Activated B cell treated with CpG ODN at 0.5 μM for 24 hours (primary cell): ENCODE data around the gene PCDH17. TPM values are rescaled to one million over a fixed set of nuclear protein-coding genes. Genes with fewer than 3 reads are reported as not detected.

Experiments used
- ATAC-seq: fragments of 200-7000 bp; cut with Tn5 transposase; one replicate; pipeline ENCODE4 v1.10.0; 2021; ENCODE audit warnings: low read depth, mild to moderate bottlenecking, moderate library complexity
- CTCF ChIA-PET: fragments of 350-600 bp; sonication (Branson Sonifier 250); formaldehyde crosslinking; loops from one replicate; lab custom pipeline; 2021; ENCODE audit warnings: antibody characterized with exemption; lab: Charles Lee
- POLR2A ChIA-PET: fragments of 350-600 bp; sonication (Branson Sonifier 250); formaldehyde crosslinking; loops from one replicate; lab custom pipeline; 2021; ENCODE audit warnings: antibody characterized with exemption; lab: Charles Lee
- DNase-seq: peaks from one replicate; pipeline ENCODE4 v3.0.0; 2022
- H3K27ac Mint-ChIP-seq: one replicate; pipeline ENCODE4 v1.8.0; 2020; ENCODE audit warnings: mixed read lengths
- H3K27me3 Mint-ChIP-seq: one replicate; pipeline ENCODE4 v1.8.0; 2021; ENCODE audit warnings: mixed read lengths
- H3K36me3 Mint-ChIP-seq: one replicate; pipeline ENCODE4 v1.8.0; 2021; ENCODE audit warnings: low read depth, mixed read lengths
- H3K4me1 Mint-ChIP-seq: one replicate; pipeline ENCODE4 v1.8.0; 2021; ENCODE audit warnings: mixed read lengths
- H3K4me3 Mint-ChIP-seq: one replicate; pipeline ENCODE4 v1.8.0; 2020; ENCODE audit warnings: mild to moderate bottlenecking, mixed read lengths
- H3K9me3 Mint-ChIP-seq: one replicate; pipeline ENCODE4 v1.8.0; 2020; ENCODE audit warnings: mixed read lengths
- intact Hi-C: fragments of 100-400 bp; cut with micrococcal nuclease; formaldehyde crosslinking; loops from one replicate; pipeline ENCODE4 v1.15.1; 2024
- total RNA-seq: library from RNA; stranded (reverse); gene quantifications from 2 replicates; pipeline ENCODE4 v1.2.3, GENCODE V29; 2022
- TF ChIP-seq, protein P1 (sequence below): fragments of 200-600 bp; IDR thresholded peaks from one replicate; pipeline ENCODE4 v1.8.0; 2022; ENCODE audit warnings: antibody characterized with exemption, mild to moderate bottlenecking

The PCDH17 gene
- total RNA-seq, 1 donor from 2014 or later: not detected

DNA sequence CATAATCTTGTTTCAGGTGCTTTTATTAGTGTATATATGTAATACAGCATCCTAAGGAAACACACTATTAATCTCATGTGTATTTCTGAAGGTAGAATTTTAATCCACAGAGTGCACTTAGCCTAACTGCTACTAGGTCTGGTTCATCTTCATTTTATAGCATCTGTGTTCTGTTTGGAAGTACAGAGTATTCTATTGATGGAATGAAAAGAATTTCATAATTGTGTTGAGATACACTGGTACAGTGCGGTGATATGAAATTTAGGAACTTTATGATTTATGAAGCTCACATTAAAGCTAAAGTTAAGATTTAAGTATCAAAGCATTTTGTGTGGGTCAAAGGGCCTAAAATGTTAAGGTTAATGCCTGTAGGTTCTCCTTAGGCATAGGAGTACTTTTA is 6.0 kb downstream of the PCDH17 start:
- ChIA-PET POLR2A (no interaction called here), CTCF (no interaction called here)
- H3K27me3 Mint-ChIP-seq: peaks cover 20% of the 10 kb centered on the region

DNA sequence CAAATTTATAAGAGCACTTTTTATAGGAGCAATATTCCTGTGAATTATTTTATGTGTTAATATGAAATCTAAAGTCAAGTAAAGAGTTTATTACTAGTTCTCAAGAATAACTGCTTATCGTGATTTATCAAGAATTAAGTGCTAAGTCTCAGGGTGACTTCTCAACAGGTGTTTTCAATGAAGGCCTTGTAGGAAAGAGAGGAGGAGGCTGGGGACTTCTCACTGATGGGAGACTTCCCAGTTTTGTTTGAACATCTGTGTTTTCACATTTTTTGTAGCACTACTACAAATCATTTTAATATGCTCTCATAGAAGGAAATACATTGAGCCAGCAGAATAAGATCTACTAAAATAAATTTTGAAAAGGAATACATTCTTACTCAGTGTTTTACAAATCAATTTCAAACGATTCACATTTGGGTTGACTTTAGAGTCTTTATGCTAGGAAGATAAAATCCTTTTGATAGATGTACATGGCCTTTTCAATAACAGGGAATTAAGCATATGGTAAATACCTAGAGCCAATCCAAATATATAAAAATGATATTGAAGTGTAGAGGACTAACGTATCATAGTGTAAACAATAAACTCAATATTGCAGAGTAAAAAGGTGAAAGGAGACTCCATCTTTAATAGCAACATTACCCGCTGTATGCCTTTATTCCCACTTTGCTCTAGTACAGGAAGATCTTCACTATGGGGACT is 6.8 kb downstream of the PCDH17 start:
- H3K36me3 Mint-ChIP-seq: no peaks in the 10 kb centered on the region
- H3K4me3 Mint-ChIP-seq: no peak overlapping the region
- POLR2A ChIA-PET: no interaction called here
- CTCF ChIA-PET: no interaction called here
- intact Hi-C loops: no loop called here
- no peak for DNase-seq
- H3K27ac Mint-ChIP-seq: no peak overlapping the region
- peaks cover 13% of the 10 kb centered on the region for H3K27me3 Mint-ChIP-seq
- TF ChIP-seq, protein P1, sequence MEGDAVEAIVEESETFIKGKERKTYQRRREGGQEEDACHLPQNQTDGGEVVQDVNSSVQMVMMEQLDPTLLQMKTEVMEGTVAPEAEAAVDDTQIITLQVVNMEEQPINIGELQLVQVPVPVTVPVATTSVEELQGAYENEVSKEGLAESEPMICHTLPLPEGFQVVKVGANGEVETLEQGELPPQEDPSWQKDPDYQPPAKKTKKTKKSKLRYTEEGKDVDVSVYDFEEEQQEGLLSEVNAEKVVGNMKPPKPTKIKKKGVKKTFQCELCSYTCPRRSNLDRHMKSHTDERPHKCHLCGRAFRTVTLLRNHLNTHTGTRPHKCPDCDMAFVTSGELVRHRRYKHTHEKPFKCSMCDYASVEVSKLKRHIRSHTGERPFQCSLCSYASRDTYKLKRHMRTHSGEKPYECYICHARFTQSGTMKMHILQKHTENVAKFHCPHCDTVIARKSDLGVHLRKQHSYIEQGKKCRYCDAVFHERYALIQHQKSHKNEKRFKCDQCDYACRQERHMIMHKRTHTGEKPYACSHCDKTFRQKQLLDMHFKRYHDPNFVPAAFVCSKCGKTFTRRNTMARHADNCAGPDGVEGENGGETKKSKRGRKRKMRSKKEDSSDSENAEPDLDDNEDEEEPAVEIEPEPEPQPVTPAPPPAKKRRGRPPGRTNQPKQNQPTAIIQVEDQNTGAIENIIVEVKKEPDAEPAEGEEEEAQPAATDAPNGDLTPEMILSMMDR: no peak
- H3K9me3 Mint-ChIP-seq: no peaks in the 10 kb centered on the region
- no peaks in the 10 kb centered on the region for H3K4me1 Mint-ChIP-seq
- ATAC-seq: no peak

More for the DNA sequence above, 6.0 kb downstream of the PCDH17 start:
- Mint-ChIP-seq H3K9me3 (no peaks in the 10 kb centered on the region), H3K4me1 (no peaks in the 10 kb centered on the region), H3K4me3 (no peak overlapping the region), H3K27ac (no peak overlapping the region), H3K36me3 (no peaks in the 10 kb centered on the region)
- intact Hi-C loops: no loop called here
- DNase-seq: no peak
- no peak for ATAC-seq
- TF ChIP-seq, protein P1: no peak

DNA sequence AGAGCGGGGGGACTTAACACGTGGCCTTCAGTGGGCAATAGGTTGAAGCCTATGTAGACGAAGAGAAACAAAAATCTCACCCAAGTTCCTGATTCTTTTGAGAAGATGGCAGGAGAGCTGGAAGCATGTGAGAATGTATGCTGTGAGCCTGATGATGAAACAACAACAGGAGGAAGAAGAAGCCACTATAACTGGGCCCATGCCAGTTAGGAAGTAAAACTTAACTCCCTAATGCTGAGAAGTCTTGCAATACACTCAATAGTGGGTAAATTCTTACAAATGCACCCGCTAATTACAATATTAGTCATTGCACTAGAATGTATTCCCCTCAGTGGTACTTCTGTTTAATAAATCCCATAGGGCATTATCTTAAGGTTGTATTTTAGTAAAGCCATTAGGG is 9.1 kb downstream of the PCDH17 start:
- intact Hi-C loops: no loop called here
- TF ChIP-seq, protein P1: no peak
- no peak overlapping the region for H3K27ac Mint-ChIP-seq
- POLR2A ChIA-PET: no interaction called here
- no peaks in the 10 kb centered on the region for H3K36me3 Mint-ChIP-seq
- DNase-seq (no peak), ATAC-seq (no peak)
- H3K4me3 Mint-ChIP-seq: no peak overlapping the region
- H3K4me1 Mint-ChIP-seq: no peaks in the 10 kb centered on the region
- H3K27me3 Mint-ChIP-seq: peaks cover 3% of the 10 kb centered on the region
- CTCF ChIA-PET: no interaction called here
- no peaks in the 10 kb centered on the region for H3K9me3 Mint-ChIP-seq

DNA sequence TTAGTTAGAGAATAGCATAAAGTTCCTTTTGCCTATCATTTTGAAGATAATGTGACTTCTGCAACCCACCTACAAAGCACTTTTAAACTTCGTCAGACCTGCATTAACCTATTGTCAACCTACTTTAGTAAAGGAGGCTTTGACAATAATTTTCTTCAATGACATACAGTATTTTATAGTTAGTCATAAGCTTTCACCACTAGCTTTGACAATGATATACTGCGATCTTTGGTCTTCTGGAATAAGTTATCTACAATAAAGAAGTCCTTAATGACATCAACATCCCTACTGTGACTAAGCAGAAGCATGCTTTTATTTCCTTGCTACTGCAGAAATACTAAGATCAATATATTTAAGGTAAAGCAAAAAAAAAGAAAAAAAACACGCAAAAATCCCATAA is 9.5 kb downstream of the PCDH17 start:
- intact Hi-C loops: no loop called here
- ChIA-PET POLR2A (no interaction called here), CTCF (no interaction called here)
- DNase-seq (no peak), ATAC-seq (no peak)
- Mint-ChIP-seq H3K27ac (no peak overlapping the region), H3K27me3 (peaks cover 2% of the 10 kb centered on the region), H3K36me3 (no peaks in the 10 kb centered on the region), H3K4me3 (no peak overlapping the region), H3K4me1 (no peaks in the 10 kb centered on the region), H3K9me3 (no peaks in the 10 kb centered on the region)
- TF ChIP-seq, protein P1: no peak

DNA sequence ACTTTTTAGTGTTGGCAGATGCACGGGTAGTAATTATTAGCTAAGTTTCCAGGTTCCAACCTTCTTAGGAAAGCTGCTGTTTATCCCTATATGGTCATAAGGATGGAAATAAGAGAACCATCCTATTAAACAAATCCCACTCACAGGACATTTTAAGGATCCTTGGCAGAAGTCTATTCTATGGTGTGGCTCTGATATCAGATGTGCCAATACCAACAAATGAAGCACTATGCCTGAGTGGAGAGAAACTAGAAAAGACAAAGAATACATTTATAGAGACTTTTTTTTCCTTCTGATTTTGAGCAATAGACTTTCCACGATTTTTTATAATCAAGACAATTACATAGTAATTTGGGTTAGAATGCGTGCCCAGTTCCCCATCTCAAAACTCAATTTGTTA is 12.6 kb downstream of the PCDH17 start:
- ChIA-PET CTCF (no interaction called here), POLR2A (no interaction called here)
- H3K27ac Mint-ChIP-seq: no peak overlapping the region
- no peaks in the 10 kb centered on the region for H3K36me3 Mint-ChIP-seq
- no peaks in the 10 kb centered on the region for H3K27me3 Mint-ChIP-seq
- H3K4me3 Mint-ChIP-seq: no peak overlapping the region
- H3K4me1 Mint-ChIP-seq: no peaks in the 10 kb centered on the region
- H3K9me3 Mint-ChIP-seq: peaks cover 1% of the 10 kb centered on the region
- ATAC-seq (no peak), DNase-seq (no peak)
- intact Hi-C loops: no loop called here
- TF ChIP-seq, protein P1: no peak
